IMR-90 (cell line): Measurements from ENCODE around the gene CIB1. TPM values are rescaled to one million over a fixed set of nuclear protein-coding genes. Genes with fewer than 3 reads are reported as not detected.

Source experiments
- ATAC-seq: fragments of 200-7000 bp; cut with Tn5 transposase; 2 replicates; pipeline ENCODE4 v1.9.1; 2020; ENCODE audit warnings: low read depth, mild to moderate bottlenecking, moderate library complexity
- BruUV-seq: library from RNA; stranded (reverse); fragments of 400-500 nt; replicated peaks from 2 replicates; lab custom pipeline; 2021; lab: Mats Ljungman, UMichigan
- CTCF ChIA-PET: fragments of 300-600 bp; formaldehyde crosslinking; extraction: SDS; loops from one replicate; lab custom pipeline; 2021; ENCODE audit warnings: antibody characterized with exemption; lab: Yijun Ruan, JAX
- POLR2A ChIA-PET: fragments of 300-600 bp; sonication (Branson Sonifier 250); formaldehyde crosslinking; loops from one replicate; lab custom pipeline; 2022; ENCODE audit warnings: antibody characterized with exemption; ENCODE audit not compliant: unreplicated experiment; lab: Charles Lee
- DNase-seq: peaks from one replicate; pipeline ENCODE4 v3.0.0; 2013
- H2AFZ ChIP-seq: replicated peaks from 2 replicates; pipeline ENCODE3; 2013; ENCODE audit warnings: low read length, mild to moderate bottlenecking; ENCODE audit not compliant: poor library complexity
- H2AK5ac ChIP-seq: 2 replicates; pipeline ENCODE4 v1.6.1; 2013; ENCODE audit warnings: low read depth, low read length, inconsistent platforms
- H2AK9ac ChIP-seq: replicated peaks from 2 replicates; pipeline ENCODE3; 2013; ENCODE audit warnings: mild to moderate bottlenecking, low read depth, low read length, moderate library complexity; ENCODE audit not compliant: poor library complexity
- H2BK120ac ChIP-seq: 2 replicates; pipeline ENCODE4 v1.6.1; 2013; ENCODE audit warnings: low read depth, low read length, inconsistent platforms
- H2BK15ac ChIP-seq: 3 replicates; pipeline ENCODE4 v1.6.1; 2013; ENCODE audit warnings: low read depth, low read length, inconsistent platforms
- H2BK20ac ChIP-seq: 2 replicates; pipeline ENCODE4 v1.6.1; 2013; ENCODE audit warnings: low read depth, mild to moderate bottlenecking, inconsistent platforms, low read length, moderate library complexity
- H2BK5ac ChIP-seq: 2 replicates; pipeline ENCODE4 v1.6.1; 2013; ENCODE audit warnings: mild to moderate bottlenecking, low read depth, low read length, inconsistent platforms; ENCODE audit not compliant: poor library complexity, severe bottlenecking
- H3K14ac ChIP-seq: replicated peaks from 2 replicates; pipeline ENCODE4 v1.6.1; 2013; ENCODE audit warnings: low read depth, low read length, inconsistent platforms
- H3K18ac ChIP-seq: 2 replicates; pipeline ENCODE4 v1.6.1; 2013; ENCODE audit warnings: low read depth, low read length, control low read depth
- H3K23ac ChIP-seq: 2 replicates; pipeline ENCODE4 v1.6.1; 2013; ENCODE audit warnings: low read depth, low read length, inconsistent platforms
- H3K27ac ChIP-seq: 2 replicates; pipeline ENCODE4 v1.5.1; 2013; ENCODE audit warnings: mild to moderate bottlenecking, control low read depth, low read length; ENCODE audit not compliant: insufficient read depth
- H3K27me3 ChIP-seq: 2 replicates; pipeline ENCODE4 v1.6.1; 2013; ENCODE audit warnings: low read length; ENCODE audit not compliant: control insufficient read depth, insufficient read depth
- H3K36me3 ChIP-seq: 2 replicates; pipeline ENCODE4 v1.6.1; 2013; ENCODE audit warnings: low read length, mixed read lengths; ENCODE audit not compliant: control insufficient read depth, insufficient read depth
- H3K4ac ChIP-seq: 2 replicates; pipeline ENCODE4 v1.6.1; 2013; ENCODE audit warnings: low read depth, low read length, inconsistent platforms
- H3K4me1 ChIP-seq: 2 replicates; pipeline ENCODE4 v1.6.1; 2013; ENCODE audit warnings: low read length, mixed read lengths; ENCODE audit not compliant: control insufficient read depth, insufficient read depth
- H3K4me2 ChIP-seq: 2 replicates; pipeline ENCODE4 v1.6.1; 2013; ENCODE audit warnings: low read depth, mild to moderate bottlenecking, control low read depth, low read length, moderate library complexity
- H3K4me3 ChIP-seq: 2 replicates; pipeline ENCODE4 v1.5.1; 2013; ENCODE audit warnings: low read depth, mild to moderate bottlenecking, control low read depth, low read length, moderate library complexity; ENCODE audit not compliant: insufficient read depth
- H3K56ac ChIP-seq: 2 replicates; pipeline ENCODE4 v1.6.1; 2013; ENCODE audit warnings: low read length, inconsistent platforms; ENCODE audit not compliant: insufficient read depth; ENCODE audit errors: extremely low read depth
- H3K79me1 ChIP-seq, 2 experiments: 2 replicates each; pipeline ENCODE4 v1.6.1; 2013; ENCODE audit warnings: low read length in 2 of 2, inconsistent platforms in 1 of 2, low read depth in 1 of 2
- H3K9ac ChIP-seq: 2 replicates; pipeline ENCODE4 v1.6.1; 2013; ENCODE audit warnings: low read depth, low read length, control low read depth
- H3K9me1 ChIP-seq: 2 replicates; pipeline ENCODE4 v1.6.1; 2013; ENCODE audit warnings: low read length, inconsistent platforms; ENCODE audit not compliant: insufficient read depth
- H3K9me3 ChIP-seq: 2 replicates; pipeline ENCODE4 v1.6.1; 2013; ENCODE audit warnings: low read length; ENCODE audit not compliant: control insufficient read depth, insufficient read depth
- H4K20me1 ChIP-seq: 2 replicates; pipeline ENCODE4 v1.6.1; 2013; ENCODE audit warnings: low read length, inconsistent platforms; ENCODE audit not compliant: insufficient read depth
- H4K5ac ChIP-seq: 2 replicates; pipeline ENCODE4 v1.6.1; 2013; ENCODE audit warnings: mild to moderate bottlenecking, low read depth, low read length, control low read depth
- H4K8ac ChIP-seq, 2 experiments: 2 replicates each; pipeline ENCODE4 v1.6.1; 2013; ENCODE audit warnings: low read depth in 2 of 2, low read length in 2 of 2, control low read depth in 1 of 2, inconsistent platforms in 1 of 2
- H4K91ac ChIP-seq: 2 replicates; pipeline ENCODE4 v1.6.1; 2013; ENCODE audit warnings: low read depth, low read length, inconsistent platforms; ENCODE audit not compliant: insufficient read depth
- BHLHE40 ChIP-seq: fragments of 150-350 bp; IDR thresholded peaks from 2 replicates; pipeline ENCODE4 v1.6.1; 2016; ENCODE audit warnings: mild to moderate bottlenecking, low read depth, low read length
- CEBPB ChIP-seq: IDR thresholded peaks from 2 replicates; pipeline ENCODE4 v1.6.1; 2012; ENCODE audit warnings: low read depth, low read length, improper control_type of control experiment
- ELK1 ChIP-seq: fragments of 150-350 bp; IDR thresholded peaks from 2 replicates; pipeline ENCODE4 v1.6.1; 2016; ENCODE audit warnings: low read depth, mild to moderate bottlenecking, low read length, moderate library complexity, borderline replicate concordance
- FOS ChIP-seq: fragments of 150-350 bp; IDR thresholded peaks from 2 replicates; pipeline ENCODE4 v1.6.1; 2016; ENCODE audit warnings: low read depth, low read length
- MAFK ChIP-seq: IDR thresholded peaks from 2 replicates; pipeline ENCODE4 v1.6.1; 2012; ENCODE audit warnings: low read depth, low read length, improper control_type of control experiment
- MAZ ChIP-seq: IDR thresholded peaks from 2 replicates; pipeline ENCODE4 v1.6.1; 2012; ENCODE audit warnings: low read depth, mild to moderate bottlenecking, low read length, improper control_type of control experiment, moderate library complexity, borderline replicate concordance
- MXI1 ChIP-seq: IDR thresholded peaks from 2 replicates; pipeline ENCODE4 v1.6.1; 2012; ENCODE audit warnings: low read depth, mild to moderate bottlenecking, low read length, moderate library complexity, borderline replicate concordance
- RFX5 ChIP-seq: IDR thresholded peaks from 2 replicates; pipeline ENCODE4 v1.8.0; 2012; ENCODE audit warnings: low read depth, mild to moderate bottlenecking, low read length, moderate library complexity
- SMC3 ChIP-seq: fragments of 150-350 bp; IDR thresholded peaks from 2 replicates; pipeline ENCODE4 v1.6.1; 2016; ENCODE audit warnings: low read depth, mild to moderate bottlenecking, antibody characterized with exemption, low read length, moderate library complexity
- WGBS, 2 experiments: methylation state at CpG; one replicate each; pipeline versions ENCODE4 v1.1.5 to v1.1.7; 2013; ENCODE audit warnings: missing lambda C conversion rate in 2 of 2; ENCODE audit not compliant: insufficient read length in 1 of 2; ENCODE audit errors: extremely low coverage in 2 of 2; 5-methylcytosine and 5-hydroxymethylcytosine counted together
- dilution Hi-C: fragments of 300-500 bp; cut with HindIII; formaldehyde crosslinking; loops from one replicate; pipeline ENCODE4 v1.14.3; 2018; ENCODE audit warnings: low sequenced_read_pairs; ENCODE audit not compliant: unreplicated experiment
- in situ Hi-C: fragments of 300-500 bp; cut with MboI; formaldehyde crosslinking; loops from 3 replicates; pipeline ENCODE4 v1.14.3; 2019; ENCODE audit warnings: low sequenced_read_pairs, inconsistent platforms, mixed read lengths
- intact Hi-C: fragments of 100-400 bp; cut with micrococcal nuclease; formaldehyde crosslinking; loops from 2 replicates; pipeline ENCODE4 v1.10.0; 2022
- polyA plus RNA-seq, 3 experiments: library from polyadenylated mRNA; depleted of rRNA; stranded (reverse); fragments of >200 nt; gene quantifications; 2 replicates each; pipeline ENCODE4 v1.2.3, GENCODE V29; 2012; ENCODE audit warnings: low replicate concordance in 1 of 3
- total RNA-seq: library from RNA; depleted of rRNA; stranded (reverse); fragments of >200 nt; gene quantifications from 2 replicates; pipeline ENCODE4 v1.2.3, GENCODE V29; 2012

The CIB1 gene
- total and polyA plus RNA-seq, 2 of the 4 experiments (the other 2 are of a cell fraction), result 31.5 to 94.1 TPM

DNA sequence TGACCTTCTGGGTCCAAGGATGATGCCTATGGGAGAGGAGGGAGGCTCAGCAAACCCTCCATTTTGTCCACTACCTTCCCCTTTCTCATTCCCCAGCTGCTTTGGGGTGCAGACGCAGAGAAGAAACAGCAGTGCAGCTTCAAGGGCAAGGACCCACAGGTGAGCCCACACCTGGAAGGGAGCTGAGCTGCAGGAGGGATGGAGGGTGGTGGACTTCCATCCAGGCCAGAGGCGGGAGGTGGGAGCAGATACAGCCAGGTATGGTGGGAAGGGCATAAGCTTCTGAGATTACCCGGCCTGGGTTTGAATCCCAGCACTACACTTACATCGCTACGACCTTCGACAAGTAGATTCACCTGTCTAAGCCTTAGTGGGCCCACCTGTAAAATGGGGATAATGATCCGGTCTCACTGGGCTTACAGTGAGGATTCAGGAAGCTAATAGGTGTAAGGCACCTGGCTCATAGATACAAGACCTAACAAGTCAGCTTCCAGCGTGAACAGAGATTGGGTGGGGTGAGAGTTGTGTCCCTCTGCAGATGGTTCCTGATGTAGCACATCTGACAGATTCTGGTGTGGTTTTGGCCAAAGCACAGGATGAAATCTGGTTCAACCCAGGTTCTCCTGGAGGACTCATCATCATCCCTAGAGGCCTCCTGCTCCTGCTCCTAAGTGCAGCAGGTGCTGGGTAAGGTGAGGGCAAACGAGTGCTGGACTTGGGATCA lies 15.9 kb downstream of the CIB1 start:
- Histone ChIP-seq H2BK20ac (no peak overlapping the region), H4K8ac (no peak overlapping the region), H3K36me3 (peaks cover 3% of the 10 kb centered on the region; the same call in 1 of the 2 replicates), H3K4me3 (no peak overlapping the region), H3K56ac (no peak overlapping the region), H3K4me1 (peaks cover 3% of the 10 kb centered on the region; the same call in 1 of the 2 replicates), H3K27me3 (no peaks in the 10 kb centered on the region), H3K79me1 (peaks cover 5 to 7% of the 10 kb centered on the region in 2 experiments; a peak in 2 of 4 replicates), H3K9me1 (no peaks in the 10 kb centered on the region), H3K4ac (no peak overlapping the region), H3K9me3 (no peaks in the 10 kb centered on the region), H4K20me1 (no peaks in the 10 kb centered on the region), H2AFZ (no peak overlapping the region), H3K18ac (no peak overlapping the region), H2BK15ac (no peak overlapping the region), H4K91ac (no peak overlapping the region), H2BK5ac (no peak overlapping the region), H3K4me2 (no peak overlapping the region), H4K5ac (no peak overlapping the region), H2BK120ac (no peak overlapping the region), H3K27ac (no peak overlapping the region), H2AK9ac (no peak overlapping the region), H3K23ac (no peak overlapping the region), H2AK5ac (no peak overlapping the region), H3K9ac (no peak overlapping the region), H3K14ac (no peak overlapping the region)
- no peak for ATAC-seq
- no CpG with 5 or more reads among the region's 9 CpGs for WGBS, 2 experiments
- intact Hi-C loops, result no loop called here
- dilution Hi-C loops, result no loop called here
- in situ Hi-C loops, result loop anchor here (5.0 kb wide), 1 partner anchor 56 kb away; no protein-coding TSS in a partner anchor
- TF ChIP-seq ELK1 (no peak), RFX5 (no peak), BHLHE40 (no peak), MAZ (no peak), CEBPB (no peak), MXI1 (no peak), SMC3 (no peak), FOS (no peak), MAFK (no peak)
- no peak for DNase-seq
- CTCF ChIA-PET, result no interaction called here
- POLR2A ChIA-PET, result no interaction called here
- BruUV-seq, result no TSS peak
